ENCODE results near the gene LRRC75A. TPM values are rescaled to one million over a fixed set of nuclear protein-coding genes. Genes with fewer than 3 reads are reported as not detected.
A peak's percentile ranks its signal among the peaks of the same experiment; 100 is the strongest.

LRRC75A gene
- total and polyA plus RNA-seq, 7 experiments from 2014 or later: 0.92 to 5.2 (median 3.3) TPM

GRCh38 chr17:16425698-16426659, 66.0 kb downstream of the LRRC75A start:
- H3K36me3 Mint-ChIP-seq: peaks cover 0 to 28% (median 8%) of the 10 kb centered on the region in 5 donors
- H3K27me3 Mint-ChIP-seq: no peaks in the 10 kb centered on the region
- H3K27ac Mint-ChIP-seq: peak overlapping the region in 2 of 9 donors; percentile 73 to 82
- intact Hi-C loops (cut with micrococcal nuclease): no loop called here
- H3K4me3 ChIP-seq (ENCODE audit: low read length): no peak overlapping the region
- no peaks in the 10 kb centered on the region for H3K27me3 ChIP-seq (ENCODE audit: control insufficient read depth in 2 of 2, insufficient read depth in 2 of 2, low read length in 2 of 2)
- H3K9me3 Mint-ChIP-seq: no peaks in the 10 kb centered on the region
- ChIA-PET CTCF (interaction anchor here (0.9 to 2.3 kb wide), 3 partner anchors 10 to 63 kb away, joined by 3 to 5 read pairs (median 4); no protein-coding TSS in a partner anchor), POLR2A (interaction anchor here (1.2 kb wide), 1 partner anchor 9 kb away, joined by 4 read pairs; no protein-coding TSS in a partner anchor)
- no peaks in the 10 kb centered on the region for H3K9me3 ChIP-seq (ENCODE audit: control insufficient read depth in 2 of 3, low read length in 3 of 3)
- no peak overlapping the region for H3K4me3 Mint-ChIP-seq
- no peak overlapping the region for H3K27ac ChIP-seq (ENCODE audit: low read depth, low read length)
- peaks cover 22 to 65% (median 24%) of the 10 kb centered on the region in 3 experiments for H3K36me3 ChIP-seq (ENCODE audit: control insufficient read depth in 2 of 3, insufficient read depth in 3 of 3, low read length in 3 of 3)
- H3K4me1 Mint-ChIP-seq: peaks cover under 1 to 9% (median 3%) of the 10 kb centered on the region in 7 donors
- ATAC-seq (no peak), DNase-seq (no peak)
- H3K4me1 ChIP-seq (ENCODE audit: control insufficient read depth in 2 of 2, insufficient read depth in 2 of 2, low read length in 2 of 2): no peaks in the 10 kb centered on the region

DNA sequence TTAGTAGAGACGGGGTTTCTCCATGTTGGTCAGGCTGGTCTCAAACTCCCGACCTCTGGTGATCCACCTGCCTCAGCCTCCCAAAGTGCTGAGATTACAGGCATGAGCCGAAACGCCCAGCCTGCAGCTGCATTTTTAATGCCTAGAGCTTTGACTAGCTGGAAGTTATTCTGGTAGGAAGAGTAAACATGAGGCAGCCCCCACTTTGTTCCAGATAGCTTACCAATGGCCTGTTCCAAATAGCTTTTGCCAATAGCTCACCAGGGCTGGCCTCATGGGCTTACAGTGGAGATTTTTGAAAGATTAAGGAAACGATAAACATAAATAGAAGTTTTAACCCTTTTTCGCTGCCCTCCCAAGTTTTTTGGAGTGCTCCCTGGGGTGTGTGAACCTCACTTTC, 66.8 kb downstream of the LRRC75A start:
- no peaks in the 10 kb centered on the region for H3K9me3 ChIP-seq (ENCODE audit: control insufficient read depth in 2 of 3, low read length in 3 of 3)
- Mint-ChIP-seq H3K9me3 (no peaks in the 10 kb centered on the region), H3K36me3 (peaks cover 0 to 27% (median 8%) of the 10 kb centered on the region in 5 donors), H3K4me1 (peaks cover 7 to 16% (median 9%) of the 10 kb centered on the region in 7 donors), H3K27me3 (no peaks in the 10 kb centered on the region), H3K4me3 (no peak overlapping the region), H3K27ac (no peak overlapping the region)
- H3K4me1 ChIP-seq (ENCODE audit: control insufficient read depth in 2 of 2, insufficient read depth in 2 of 2, low read length in 2 of 2): peaks cover 5 to 6% of the 10 kb centered on the region in 2 donors
- POLR2A ChIA-PET: interaction anchor here (1.2 kb wide), 1 partner anchor 9 kb away, joined by 4 read pairs; no protein-coding TSS in a partner anchor
- H3K27ac ChIP-seq (ENCODE audit: low read depth, low read length): no peak overlapping the region
- no peaks in the 10 kb centered on the region for H3K27me3 ChIP-seq (ENCODE audit: control insufficient read depth in 2 of 2, insufficient read depth in 2 of 2, low read length in 2 of 2)
- H3K4me3 ChIP-seq (ENCODE audit: low read length): no peak overlapping the region
- intact Hi-C loops (cut with micrococcal nuclease): no loop called here
- CTCF ChIA-PET: interaction anchor here (0.9 to 1.3 kb wide), 2 partner anchors 9 to 63 kb away, joined by 3 to 4 read pairs; no protein-coding TSS in a partner anchor
- DNase-seq (no peak), ATAC-seq (no peak)
- peaks cover 24 to 72% (median 28%) of the 10 kb centered on the region in 3 experiments for H3K36me3 ChIP-seq (ENCODE audit: control insufficient read depth in 2 of 3, insufficient read depth in 3 of 3, low read length in 3 of 3)

- peaks cover 23 to 25% of the 10 kb centered on the region in 2 donors for H3K4me1 ChIP-seq (ENCODE audit: control insufficient read depth in 2 of 2, insufficient read depth in 2 of 2, low read length in 2 of 2)
- Mint-ChIP-seq H3K4me3 (no peak overlapping the region), H3K36me3 (peaks cover 6 to 32% (median 12%) of the 10 kb centered on the region in 5 donors), H3K27ac (no peak overlapping the region), H3K27me3 (no peaks in the 10 kb centered on the region), H3K9me3 (no peaks in the 10 kb centered on the region), H3K4me1 (peaks cover 17 to 32% (median 26%) of the 10 kb centered on the region in 7 donors)
- no peak overlapping the region for H3K27ac ChIP-seq (ENCODE audit: low read depth, low read length)
- peaks cover 35 to 81% (median 37%) of the 10 kb centered on the region in 3 experiments for H3K36me3 ChIP-seq (ENCODE audit: control insufficient read depth in 2 of 3, insufficient read depth in 3 of 3, low read length in 3 of 3)
- no peaks in the 10 kb centered on the region for H3K9me3 ChIP-seq (ENCODE audit: control insufficient read depth in 2 of 3, low read length in 3 of 3)
- ChIA-PET POLR2A (interaction anchor here (1.3 kb wide), 1 partner anchor 43 kb away, joined by 4 read pairs; the partner anchor contains the start of gene UBB), CTCF (interaction anchor here (0.6 to 1.1 kb wide), 2 partner anchors 18 to 32 kb away, joined by 3 to 4 read pairs; no protein-coding TSS in a partner anchor)
- no peaks in the 10 kb centered on the region for H3K27me3 ChIP-seq (ENCODE audit: control insufficient read depth in 2 of 2, insufficient read depth in 2 of 2, low read length in 2 of 2)
- intact Hi-C loops (cut with micrococcal nuclease): no loop called here
- ATAC-seq (no peak), DNase-seq (no peak)
- H3K4me3 ChIP-seq (ENCODE audit: low read length): no peak overlapping the region
These were observed 68.6 kb downstream of the LRRC75A start for GRCh38 chr17:16423226-16423872.

GRCh38 chr17:16422416-16422815, 69.6 kb downstream of the LRRC75A start:
- intact Hi-C loops (cut with micrococcal nuclease): no loop called here
- no peak for DNase-seq
- H3K36me3 Mint-ChIP-seq: peaks cover 6 to 37% (median 12%) of the 10 kb centered on the region in 5 donors
- no peak overlapping the region for H3K4me3 Mint-ChIP-seq
- POLR2A ChIA-PET: interaction anchor here (0.8 to 1.3 kb wide), 2 partner anchors 16 to 42 kb away, joined by 3 to 4 read pairs; partner anchors contain the start of gene UBB
- H3K27ac Mint-ChIP-seq: no peak overlapping the region
- no peaks in the 10 kb centered on the region for H3K27me3 Mint-ChIP-seq
- peaks cover 21 to 41% (median 32%) of the 10 kb centered on the region in 7 donors for H3K4me1 Mint-ChIP-seq
- CTCF ChIA-PET: no interaction called here
- no peaks in the 10 kb centered on the region for H3K9me3 ChIP-seq (ENCODE audit: control insufficient read depth in 2 of 3, low read length in 3 of 3)
- no peaks in the 10 kb centered on the region for H3K27me3 ChIP-seq (ENCODE audit: control insufficient read depth in 2 of 2, insufficient read depth in 2 of 2, low read length in 2 of 2)
- no peak overlapping the region for H3K27ac ChIP-seq (ENCODE audit: low read depth, low read length)
- H3K9me3 Mint-ChIP-seq: no peaks in the 10 kb centered on the region
- peaks cover 37 to 81% (median 39%) of the 10 kb centered on the region in 3 experiments for H3K36me3 ChIP-seq (ENCODE audit: control insufficient read depth in 2 of 3, insufficient read depth in 3 of 3, low read length in 3 of 3)
- peaks cover 33 to 34% of the 10 kb centered on the region in 2 donors for H3K4me1 ChIP-seq (ENCODE audit: control insufficient read depth in 2 of 2, insufficient read depth in 2 of 2, low read length in 2 of 2)
- H3K4me3 ChIP-seq (ENCODE audit: low read length): no peak overlapping the region
- no peak for ATAC-seq

GRCh38 chr17:16419929-16420271, 72.1 kb downstream of the LRRC75A start:
- Histone ChIP-seq H3K27me3 (ENCODE audit: control insufficient read depth in 2 of 2, insufficient read depth in 2 of 2, low read length in 2 of 2) (no peaks in the 10 kb centered on the region), H3K36me3 (ENCODE audit: control insufficient read depth in 2 of 3, insufficient read depth in 3 of 3, low read length in 3 of 3) (peaks cover 23 to 62% (median 30%) of the 10 kb centered on the region in 3 experiments), H3K9me3 (ENCODE audit: control insufficient read depth in 2 of 3, low read length in 3 of 3) (no peaks in the 10 kb centered on the region), H3K4me3 (ENCODE audit: low read length) (no peak overlapping the region), H3K27ac (ENCODE audit: low read depth, low read length) (peak overlapping the region; percentile 94), H3K4me1 (ENCODE audit: control insufficient read depth in 2 of 2, insufficient read depth in 2 of 2, low read length in 2 of 2) (peaks cover 42 to 49% of the 10 kb centered on the region in 2 donors)
- DNase-seq (peak in 1 of 9 donors; percentile 62), ATAC-seq (no peak)
- Mint-ChIP-seq H3K27ac (peak overlapping the region in 6 of 9 donors; percentile 14 to 99 (median 80)), H3K27me3 (no peaks in the 10 kb centered on the region), H3K36me3 (peaks cover 6 to 37% (median 14%) of the 10 kb centered on the region in 5 donors), H3K9me3 (no peaks in the 10 kb centered on the region), H3K4me3 (peak overlapping the region in 5 of 10 donors; percentile 42 to 90 (median 70)), H3K4me1 (peaks cover 31 to 59% (median 45%) of the 10 kb centered on the region in 7 donors)
- POLR2A ChIA-PET: interaction anchor here (0.6 to 1.7 kb wide), 2 partner anchors 10 to 39 kb away, joined by 4 to 6 read pairs; partner anchors contain the start of gene UBB
- CTCF ChIA-PET: no interaction called here
- intact Hi-C loops (cut with micrococcal nuclease): loop anchor here (5.0 to 10.0 kb wide), 4 partner anchors 133 to 1552 kb away; partner anchors contain the start of genes DRC3 (in 1 of the 2), NCOR1 (in 1 of the 2), PIGL (in 1 of the 2) and TOM1L2 (in 1 of the 2)
